ENCODE results near the gene DYSF. TPM values are rescaled to one million over a fixed set of nuclear protein-coding genes. Genes with fewer than 3 reads are reported as not detected.
A peak's percentile ranks its signal among the peaks of the same experiment; 100 is the strongest.

Gene DYSF
- polyA plus RNA-seq, 1 of the 3 experiments (the other 2 are of a cell fraction): 0.10 TPM

GRCh38 chr2:71465961-71466300 is 12.6 kb downstream of the DYSF start:
- Histone ChIP-seq H3K9me2 (no peaks in the 10 kb centered on the region), H3K27ac (ENCODE audit: low read depth in 2 of 2, low read length in 1 of 2) (no peak overlapping the region), H2AFZ (ENCODE audit: low read depth) (no peak overlapping the region), H3K9ac (no peak overlapping the region), H3K79me2 (ENCODE audit: insufficient read depth) (no peaks in the 10 kb centered on the region), H3K27me3 (ENCODE audit: insufficient read depth) (peaks cover 48% of the 10 kb centered on the region), H3K4me1 (ENCODE audit: control insufficient read depth in 1 of 2, insufficient read depth in 2 of 2, low read depth in 1 of 2, low read length in 1 of 2) (peaks cover 0 to 3% of the 10 kb centered on the region in 2 experiments; a peak in 1 of 4 replicates), H3F3A (replicated peaks; ENCODE audit: insufficient read depth) (no peaks in the 10 kb centered on the region), H4K20me1 (ENCODE audit: insufficient read depth) (no peaks in the 10 kb centered on the region), H3K4me2 (peak overlapping the region; percentile 99), H3K4me3 (ENCODE audit: low read depth in 2 of 2, low read length in 1 of 2) (peak overlapping the region; percentile 57 to 73), H3K36me3 (replicated peaks in 1 of 2; ENCODE audit: control insufficient read depth in 1 of 2, insufficient read depth in 2 of 2, low read length in 1 of 2) (no peaks in the 10 kb centered on the region), H3K9me3 (no peaks in the 10 kb centered on the region)
- POLR2A ChIA-PET: interaction anchor here (0.8 kb wide), 1 partner anchor 8 kb away, joined by 3 read pairs; no protein-coding TSS in a partner anchor
- CTCF ChIA-PET: interaction anchor here (0.8 to 2.8 kb wide), 6 partner anchors 10 to 166 kb away, joined by 3 to 15 read pairs (median 3); no protein-coding TSS in a partner anchor
- TF ChIP-seq MEF2A (IDR thresholded peaks at IDR 0.05; ENCODE audit: borderline replicate concordance, low read depth): no peak
- no peak for TF ChIP-seq TCF12 (IDR thresholded peaks at IDR 0.05)
- no peak for TF ChIP-seq RCOR1 (IDR thresholded peaks at IDR 0.05; ENCODE audit: low read length)
- peak; percentile 53 for DNase-seq
- 26% methylated on average over 20 of the region's 23 CpGs for WGBS (ENCODE audit: low lambda C conversion rate)

- Histone ChIP-seq H3K9me2 (no peaks in the 10 kb centered on the region), H3K27ac (ENCODE audit: low read depth in 2 of 2, low read length in 1 of 2) (no peak overlapping the region), H3K4me1 (ENCODE audit: control insufficient read depth in 1 of 2, insufficient read depth in 2 of 2, low read depth in 1 of 2, low read length in 1 of 2) (peaks cover 3 to 4% of the 10 kb centered on the region in 2 experiments; a peak in 2 of 4 replicates), H3F3A (replicated peaks; ENCODE audit: insufficient read depth) (no peaks in the 10 kb centered on the region), H3K4me2 (peak overlapping the region; percentile 99), H2AFZ (ENCODE audit: low read depth) (peak overlapping the region; percentile 67; the same call in 1 of the 2 replicates), H3K4me3 (ENCODE audit: low read depth in 2 of 2, low read length in 1 of 2) (peak overlapping the region; percentile 57 to 73), H3K9me3 (no peaks in the 10 kb centered on the region), H3K27me3 (ENCODE audit: insufficient read depth) (peaks cover 48% of the 10 kb centered on the region), H4K20me1 (ENCODE audit: insufficient read depth) (no peaks in the 10 kb centered on the region), H3K79me2 (ENCODE audit: insufficient read depth) (no peaks in the 10 kb centered on the region), H3K9ac (peak overlapping the region; percentile 33; the same call in 1 of the 2 replicates), H3K36me3 (replicated peaks in 1 of 2; ENCODE audit: control insufficient read depth in 1 of 2, insufficient read depth in 2 of 2, low read length in 1 of 2) (no peaks in the 10 kb centered on the region)
- CTCF ChIA-PET: interaction anchor here (0.8 to 2.8 kb wide), 6 partner anchors 11 to 167 kb away, joined by 3 to 15 read pairs (median 3); no protein-coding TSS in a partner anchor
- WGBS (ENCODE audit: low lambda C conversion rate): 1% methylated on average over 29 of the region's 78 CpGs
- DNase-seq: peak; percentile 85
- POLR2A ChIA-PET: interaction anchor here (0.8 kb wide), 1 partner anchor 8 kb away, joined by 3 read pairs; no protein-coding TSS in a partner anchor
- TF ChIP-seq PBX3 (IDR thresholded peaks at IDR 0.05) (no peak), ZBTB33 (IDR thresholded peaks at IDR 0.05; ENCODE audit: borderline replicate concordance, low read depth) (no peak), MAX (IDR thresholded peaks at IDR 0.05; ENCODE audit: low read depth) (no peak), IRF3 (IDR thresholded peaks at IDR 0.05; ENCODE audit: low read depth, low read length) (no peak), GATA2 (CRISPR knock-in tag; IDR thresholded peaks at IDR 0.05) (no peak), RAD21 (IDR thresholded peaks at IDR 0.05; ENCODE audit: low read length) (no peak), ELF1 (IDR thresholded peaks at IDR 0.05) (no peak), FOXJ3 (CRISPR knock-in tag; IDR thresholded peaks at IDR 0.05) (no peak), RXRA (IDR thresholded peaks at IDR 0.05; ENCODE audit: borderline replicate concordance, low read depth) (no peak), NRF1 (IDR thresholded peaks at IDR 0.05; ENCODE audit: low read depth, low read length) (no peak), SMC3 (IDR thresholded peaks at IDR 0.05; ENCODE audit: low read depth, low read length) (no peak), USF1 (IDR thresholded peaks at IDR 0.05; ENCODE audit: borderline replicate concordance, low read depth) (no peak), RFX5 (IDR thresholded peaks at IDR 0.05; ENCODE audit: low read length) (no peak), SIN3A (IDR thresholded peaks at IDR 0.05; ENCODE audit: borderline replicate concordance, low read depth, low read length) (no peak)
These were observed 13.2 kb downstream of the DYSF start for GRCh38 chr2:71466301-71467179.
